ENCODE measurements around the gene TMEM141.

DNA sequence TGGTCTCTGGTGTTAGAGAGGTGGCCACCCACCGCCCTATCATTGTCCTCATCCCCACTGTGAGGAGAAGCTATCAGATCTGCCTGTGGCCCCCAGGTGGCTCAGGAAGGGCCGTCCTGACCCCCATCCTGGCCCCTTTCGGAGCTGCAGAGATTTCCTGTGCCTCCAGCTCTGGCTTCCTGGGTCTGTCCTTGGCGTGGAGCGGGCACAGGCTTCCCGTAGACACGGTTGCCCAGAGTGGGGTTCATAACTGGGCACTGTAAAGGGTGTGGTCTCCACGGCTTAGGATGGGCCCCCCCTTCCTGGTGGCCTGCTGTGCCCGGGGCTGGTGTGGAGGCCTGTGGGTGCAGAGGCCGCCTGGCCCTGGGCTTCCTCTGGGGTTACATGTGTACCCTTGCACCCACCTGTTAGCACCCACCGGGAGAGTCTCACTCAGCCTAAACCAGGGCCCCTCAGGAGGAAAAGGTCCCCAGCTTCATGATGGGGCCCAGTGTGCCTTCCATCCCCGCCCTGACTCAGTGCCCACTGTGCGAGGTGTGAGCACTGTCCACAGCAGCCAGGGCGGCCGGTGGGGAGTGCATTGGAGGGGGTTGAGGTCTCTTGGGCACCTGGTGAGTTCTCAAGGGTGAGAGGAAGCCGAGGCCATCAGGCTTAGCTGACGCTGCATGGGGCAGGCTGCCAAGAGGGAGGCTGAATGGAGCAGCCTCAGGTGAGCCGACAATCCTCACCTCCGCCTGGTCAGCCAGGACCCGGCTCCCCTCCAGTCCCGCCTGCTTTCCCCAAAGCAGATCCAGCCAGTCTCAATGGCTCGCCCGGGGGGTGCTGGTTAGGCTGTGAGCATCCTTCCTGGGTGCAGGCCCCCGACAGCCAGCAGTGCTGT is 35.8 kb downstream of the TMEM141 start:
- TF ChIP-seq, protein P1, sequence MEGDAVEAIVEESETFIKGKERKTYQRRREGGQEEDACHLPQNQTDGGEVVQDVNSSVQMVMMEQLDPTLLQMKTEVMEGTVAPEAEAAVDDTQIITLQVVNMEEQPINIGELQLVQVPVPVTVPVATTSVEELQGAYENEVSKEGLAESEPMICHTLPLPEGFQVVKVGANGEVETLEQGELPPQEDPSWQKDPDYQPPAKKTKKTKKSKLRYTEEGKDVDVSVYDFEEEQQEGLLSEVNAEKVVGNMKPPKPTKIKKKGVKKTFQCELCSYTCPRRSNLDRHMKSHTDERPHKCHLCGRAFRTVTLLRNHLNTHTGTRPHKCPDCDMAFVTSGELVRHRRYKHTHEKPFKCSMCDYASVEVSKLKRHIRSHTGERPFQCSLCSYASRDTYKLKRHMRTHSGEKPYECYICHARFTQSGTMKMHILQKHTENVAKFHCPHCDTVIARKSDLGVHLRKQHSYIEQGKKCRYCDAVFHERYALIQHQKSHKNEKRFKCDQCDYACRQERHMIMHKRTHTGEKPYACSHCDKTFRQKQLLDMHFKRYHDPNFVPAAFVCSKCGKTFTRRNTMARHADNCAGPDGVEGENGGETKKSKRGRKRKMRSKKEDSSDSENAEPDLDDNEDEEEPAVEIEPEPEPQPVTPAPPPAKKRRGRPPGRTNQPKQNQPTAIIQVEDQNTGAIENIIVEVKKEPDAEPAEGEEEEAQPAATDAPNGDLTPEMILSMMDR (conservative IDR thresholded peaks at IDR 0.05; ENCODE audit: low read depth, low read length), result no peak
- no peak for TF ChIP-seq EZH2 (IDR thresholded peaks at IDR 0.05; ENCODE audit: borderline replicate concordance, low read depth, low read length, poor library complexity, severe bottlenecking)

Measured in A673 (cell line).